ENCODE results near the gene CORO2B. TPM values are rescaled to one million over a fixed set of nuclear protein-coding genes. Genes with fewer than 3 reads are reported as not detected.

CORO2B gene
- total RNA-seq, 1 donor from 2014 or later: 1.0 TPM

DNA sequence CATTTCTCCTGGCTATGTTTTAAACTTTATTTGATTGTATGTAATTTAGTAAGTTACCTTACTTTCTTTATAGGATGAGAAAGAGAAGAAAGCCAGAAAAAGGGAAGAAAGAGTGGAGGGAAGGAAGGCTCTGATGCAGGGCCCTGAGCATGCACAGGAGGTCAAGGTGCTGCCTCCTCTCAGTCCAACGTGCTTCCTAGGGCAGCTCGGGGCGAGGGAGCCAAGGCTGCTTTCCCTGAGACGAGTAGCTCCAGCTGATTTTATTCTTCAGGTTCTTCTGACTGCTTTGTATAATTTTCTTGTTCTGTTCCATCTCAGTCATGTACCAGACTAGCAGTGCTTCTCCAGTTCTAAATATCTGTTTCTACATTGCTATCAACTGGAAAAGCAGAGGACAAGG is 3.4 kb downstream of the CORO2B start:
- no peak overlapping the region for H3K27ac ChIP-seq
- no peak overlapping the region for H3K4me3 Mint-ChIP-seq
- no peak overlapping the region for H2AFZ ChIP-seq (replicated peaks)
- peaks cover 12% of the 10 kb centered on the region for H4K20me1 ChIP-seq (ENCODE audit: low read depth)
- peaks cover 9% of the 10 kb centered on the region for H3K27me3 Mint-ChIP-seq (ENCODE audit: insufficient read depth, low read depth)
- H3K36me3 ChIP-seq: no peaks in the 10 kb centered on the region
- H3K4me2 ChIP-seq: no peak overlapping the region
- no peaks in the 10 kb centered on the region for H3K79me2 ChIP-seq (ENCODE audit: low read depth)
- peaks cover 20% of the 10 kb centered on the region for H3K27me3 ChIP-seq
- H3K27ac Mint-ChIP-seq: peak overlapping the region; percentile 78
- H3K4me1 Mint-ChIP-seq: peaks cover 68% of the 10 kb centered on the region
- peaks cover 35% of the 10 kb centered on the region for H3F3A ChIP-seq (ENCODE audit: low read depth)
- no peak overlapping the region for H3K4me3 ChIP-seq
- H3K9ac ChIP-seq: no peak overlapping the region
- H3K36me3 Mint-ChIP-seq: no peaks in the 10 kb centered on the region
- H3K9me3 ChIP-seq (ENCODE audit: low read depth): no peaks in the 10 kb centered on the region
- no peaks in the 10 kb centered on the region for H3K9me3 Mint-ChIP-seq
- peaks cover 41% of the 10 kb centered on the region for H3K4me1 ChIP-seq
- TF ChIP-seq, protein P1, sequence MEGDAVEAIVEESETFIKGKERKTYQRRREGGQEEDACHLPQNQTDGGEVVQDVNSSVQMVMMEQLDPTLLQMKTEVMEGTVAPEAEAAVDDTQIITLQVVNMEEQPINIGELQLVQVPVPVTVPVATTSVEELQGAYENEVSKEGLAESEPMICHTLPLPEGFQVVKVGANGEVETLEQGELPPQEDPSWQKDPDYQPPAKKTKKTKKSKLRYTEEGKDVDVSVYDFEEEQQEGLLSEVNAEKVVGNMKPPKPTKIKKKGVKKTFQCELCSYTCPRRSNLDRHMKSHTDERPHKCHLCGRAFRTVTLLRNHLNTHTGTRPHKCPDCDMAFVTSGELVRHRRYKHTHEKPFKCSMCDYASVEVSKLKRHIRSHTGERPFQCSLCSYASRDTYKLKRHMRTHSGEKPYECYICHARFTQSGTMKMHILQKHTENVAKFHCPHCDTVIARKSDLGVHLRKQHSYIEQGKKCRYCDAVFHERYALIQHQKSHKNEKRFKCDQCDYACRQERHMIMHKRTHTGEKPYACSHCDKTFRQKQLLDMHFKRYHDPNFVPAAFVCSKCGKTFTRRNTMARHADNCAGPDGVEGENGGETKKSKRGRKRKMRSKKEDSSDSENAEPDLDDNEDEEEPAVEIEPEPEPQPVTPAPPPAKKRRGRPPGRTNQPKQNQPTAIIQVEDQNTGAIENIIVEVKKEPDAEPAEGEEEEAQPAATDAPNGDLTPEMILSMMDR (IDR thresholded peaks at IDR 0.05): no peak
- TF ChIP-seq EZH2phosphoT487 (IDR thresholded peaks at IDR 0.05) (no peak), EZH2 (IDR thresholded peaks at IDR 0.05) (no peak)
- DNase-seq (ENCODE audit: low spot score): no peak

DNA sequence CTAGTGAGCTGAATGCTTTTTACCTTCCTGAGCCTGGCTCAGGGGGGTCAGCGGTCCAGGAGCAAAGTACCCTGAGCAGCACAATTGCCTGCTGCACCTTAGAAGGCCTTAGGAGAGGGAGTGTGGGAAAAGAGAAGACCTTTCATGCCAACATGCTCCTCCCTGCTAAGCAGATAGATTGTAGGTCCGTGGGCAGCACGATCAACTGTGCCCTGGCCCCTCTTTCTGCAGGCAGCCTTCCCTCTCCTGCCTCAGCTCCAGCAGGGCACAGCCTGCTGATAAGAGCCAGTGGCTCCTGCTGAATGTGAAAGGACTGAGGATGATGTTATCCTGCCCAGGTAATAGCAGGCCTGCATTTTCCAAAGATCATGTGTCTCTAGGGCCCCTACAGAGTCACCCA is 4.1 kb downstream of the CORO2B start:
- no peak overlapping the region for H3K9ac ChIP-seq
- Mint-ChIP-seq H3K36me3 (no peaks in the 10 kb centered on the region), H3K9me3 (no peaks in the 10 kb centered on the region), H3K4me1 (peaks cover 66% of the 10 kb centered on the region), H3K4me3 (no peak overlapping the region), H3K27me3 (ENCODE audit: insufficient read depth, low read depth) (peaks cover 6% of the 10 kb centered on the region), H3K27ac (no peak overlapping the region)
- no peak overlapping the region for H3K4me2 ChIP-seq
- H3K4me1 ChIP-seq: peaks cover 38% of the 10 kb centered on the region
- DNase-seq (ENCODE audit: low spot score): no peak
- no peaks in the 10 kb centered on the region for H3K9me3 ChIP-seq (ENCODE audit: low read depth)
- H3K4me3 ChIP-seq: no peak overlapping the region
- no peak overlapping the region for H3K27ac ChIP-seq
- no peak for TF ChIP-seq EZH2phosphoT487 (IDR thresholded peaks at IDR 0.05)
- TF ChIP-seq, protein P1 (IDR thresholded peaks at IDR 0.05): no peak
- TF ChIP-seq EZH2 (IDR thresholded peaks at IDR 0.05): no peak
- H4K20me1 ChIP-seq (ENCODE audit: low read depth): peaks cover 12% of the 10 kb centered on the region
- H3K36me3 ChIP-seq: no peaks in the 10 kb centered on the region
- peaks cover 31% of the 10 kb centered on the region for H3F3A ChIP-seq (ENCODE audit: low read depth)
- peaks cover 14% of the 10 kb centered on the region for H3K27me3 ChIP-seq
- H2AFZ ChIP-seq (replicated peaks): no peak overlapping the region
- H3K79me2 ChIP-seq (ENCODE audit: low read depth): no peaks in the 10 kb centered on the region

DNA sequence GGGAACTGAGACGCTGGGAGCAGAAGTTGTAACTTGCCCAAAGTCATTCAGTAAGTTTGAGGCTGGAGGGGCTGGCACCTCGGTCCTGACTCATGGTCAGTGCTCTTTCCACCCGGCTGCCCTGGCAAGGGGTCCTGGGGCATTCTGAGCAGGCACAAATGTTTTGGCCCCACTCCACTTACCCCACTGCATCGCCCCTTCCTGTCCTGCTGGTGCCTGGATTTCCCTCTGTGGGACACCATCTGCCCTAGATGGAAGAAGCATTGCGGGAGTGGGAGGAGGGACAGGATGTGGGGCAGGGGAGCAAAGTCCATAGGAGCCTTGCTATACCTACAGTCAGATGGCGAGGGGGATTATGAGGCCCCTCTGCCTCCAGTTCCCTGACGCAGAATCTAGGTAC is 4.5 kb downstream of the CORO2B start:
- Mint-ChIP-seq H3K36me3 (no peaks in the 10 kb centered on the region), H3K4me1 (peaks cover 67% of the 10 kb centered on the region), H3K27ac (peak overlapping the region; percentile 66), H3K4me3 (no peak overlapping the region), H3K9me3 (no peaks in the 10 kb centered on the region), H3K27me3 (ENCODE audit: insufficient read depth, low read depth) (peaks cover 3% of the 10 kb centered on the region)
- H3K4me3 ChIP-seq: no peak overlapping the region
- H4K20me1 ChIP-seq (ENCODE audit: low read depth): peaks cover 12% of the 10 kb centered on the region
- peaks cover 33% of the 10 kb centered on the region for H3K4me1 ChIP-seq
- TF ChIP-seq EZH2 (IDR thresholded peaks at IDR 0.05): no peak
- H3K4me2 ChIP-seq: no peak overlapping the region
- H3K36me3 ChIP-seq: no peaks in the 10 kb centered on the region
- H3F3A ChIP-seq (ENCODE audit: low read depth): peaks cover 27% of the 10 kb centered on the region
- H3K9ac ChIP-seq: no peak overlapping the region
- peaks cover 9% of the 10 kb centered on the region for H3K27me3 ChIP-seq
- no peaks in the 10 kb centered on the region for H3K79me2 ChIP-seq (ENCODE audit: low read depth)
- DNase-seq (ENCODE audit: low spot score): no peak
- no peak overlapping the region for H2AFZ ChIP-seq (replicated peaks)
- H3K9me3 ChIP-seq (ENCODE audit: low read depth): no peaks in the 10 kb centered on the region
- H3K27ac ChIP-seq: no peak overlapping the region

DNA sequence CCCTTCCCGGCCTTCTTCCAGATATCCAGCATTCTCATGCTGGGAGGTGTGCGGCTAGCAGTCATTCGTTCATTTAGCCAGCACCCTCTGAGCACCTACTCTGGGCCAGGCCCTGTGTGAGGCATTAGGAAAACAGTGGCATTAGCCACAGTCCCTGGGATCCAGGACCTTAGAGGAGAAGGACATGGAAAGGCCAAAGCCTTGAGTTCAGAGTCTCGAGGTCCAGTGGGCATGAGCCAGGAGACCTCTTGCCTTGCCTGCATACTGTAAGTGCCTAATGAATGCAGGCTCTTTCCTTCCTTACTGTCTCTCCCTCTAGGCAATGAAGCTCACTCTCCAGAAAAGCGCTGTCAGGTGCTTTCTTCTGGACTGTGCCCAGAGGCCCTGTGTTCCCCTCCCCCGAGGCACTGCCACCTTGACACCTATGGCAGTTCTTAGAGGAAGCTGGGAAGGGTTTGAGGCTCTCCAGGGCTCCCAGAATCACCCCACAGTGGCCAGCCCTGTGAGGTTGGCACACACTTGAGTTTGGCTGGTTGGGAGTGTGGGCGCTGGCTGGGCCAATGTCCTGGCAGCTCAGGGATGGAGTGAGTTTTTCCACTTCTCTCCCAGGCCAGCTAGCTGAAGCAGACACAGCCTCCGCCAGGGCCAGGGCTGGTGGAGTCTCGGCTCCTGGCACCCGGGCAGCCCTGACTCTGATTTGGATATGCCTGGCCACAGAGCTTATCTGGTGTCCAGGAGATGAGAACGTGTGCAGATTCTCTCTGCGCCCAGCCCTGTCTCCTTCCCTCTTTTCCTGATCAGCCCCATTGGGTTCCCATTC is 5.4 kb downstream of the CORO2B start:
- DNase-seq (ENCODE audit: low spot score): no peak
- Histone ChIP-seq H3K4me3 (no peak overlapping the region), H4K20me1 (ENCODE audit: low read depth) (peaks cover 12% of the 10 kb centered on the region), H3K4me2 (no peak overlapping the region), H3K36me3 (no peaks in the 10 kb centered on the region), H2AFZ (replicated peaks) (no peak overlapping the region), H3K4me1 (peaks cover 37% of the 10 kb centered on the region), H3K27me3 (peaks cover 9% of the 10 kb centered on the region), H3F3A (ENCODE audit: low read depth) (peaks cover 21% of the 10 kb centered on the region), H3K9me3 (ENCODE audit: low read depth) (no peaks in the 10 kb centered on the region), H3K79me2 (ENCODE audit: low read depth) (no peaks in the 10 kb centered on the region), H3K9ac (no peak overlapping the region), H3K27ac (no peak overlapping the region)
- Mint-ChIP-seq H3K27me3 (ENCODE audit: insufficient read depth, low read depth) (peaks cover 3% of the 10 kb centered on the region), H3K36me3 (no peaks in the 10 kb centered on the region), H3K27ac (no peak overlapping the region), H3K4me3 (no peak overlapping the region), H3K9me3 (no peaks in the 10 kb centered on the region), H3K4me1 (peaks cover 76% of the 10 kb centered on the region)
- TF ChIP-seq EZH2phosphoT487 (IDR thresholded peaks at IDR 0.05) (no peak), EZH2 (IDR thresholded peaks at IDR 0.05) (no peak)
- TF ChIP-seq, protein P1 (IDR thresholded peaks at IDR 0.05): no peak

All from neural progenitor cell (in vitro differentiated cells).